IgD-negative memory B cell (primary cell): Measurements from ENCODE around the gene PHACTR3. TPM values are rescaled to one million over a fixed set of nuclear protein-coding genes. Genes with fewer than 3 reads are reported as not detected.

ENCODE experiments used
- H3K27ac Mint-ChIP-seq, 3 donors: one replicate each; pipeline ENCODE4 v1.8.0; 2020 to 2022; ENCODE audit warnings: mild to moderate bottlenecking in 3 of 3, mixed read lengths in 3 of 3, moderate library complexity in 1 of 3
- H3K27me3 Mint-ChIP-seq: one replicate; pipeline ENCODE4 v1.8.0; 2021; ENCODE audit warnings: mixed read lengths
- H3K36me3 Mint-ChIP-seq: one replicate; pipeline ENCODE4 v1.8.0; 2020; ENCODE audit warnings: mild to moderate bottlenecking, mixed read lengths
- H3K4me1 Mint-ChIP-seq, 3 donors: one replicate each; pipeline ENCODE4 v1.8.0; 2020 to 2022; ENCODE audit warnings: mixed read lengths in 3 of 3, mild to moderate bottlenecking in 1 of 3
- H3K4me3 Mint-ChIP-seq, 4 donors: one replicate each; pipeline ENCODE4 v1.8.0; 2020 to 2022; ENCODE audit warnings: mild to moderate bottlenecking in 4 of 4, mixed read lengths in 4 of 4, moderate library complexity in 3 of 4
- H3K9me3 Mint-ChIP-seq, 3 donors: one replicate each; pipeline ENCODE4 v1.8.0; 2020 to 2021; ENCODE audit warnings: mixed read lengths in 3 of 3, mild to moderate bottlenecking in 1 of 3
- polyA plus RNA-seq: library from polyadenylated mRNA; unstranded; fragments of 300-500 nt; fragmentation: Illumina TruSeq; gene quantifications from one replicate; pipeline ENCODE4 v1.2.3, GENCODE V29; 2021

Gene PHACTR3
- polyA plus RNA-seq, 1 donor from 2014 or later = not detected

DNA sequence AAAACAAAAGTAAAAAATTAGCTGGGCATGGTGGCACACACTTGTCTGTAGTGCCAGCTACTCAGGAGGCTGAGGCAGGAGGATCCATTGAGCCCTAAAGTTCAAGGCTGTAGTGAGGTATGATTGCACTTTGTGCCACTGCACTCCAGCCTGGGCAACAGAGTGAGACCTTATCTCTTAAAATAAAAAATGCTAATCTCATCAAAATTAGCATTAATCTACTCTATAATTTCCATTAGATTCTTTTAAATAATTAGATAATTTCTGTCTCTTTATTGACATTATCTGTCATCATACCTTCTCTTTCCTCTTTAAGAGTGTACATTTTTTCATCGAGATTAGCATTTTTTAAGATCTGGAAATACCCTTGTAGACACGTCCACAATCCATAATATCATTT, 48.0 kb downstream of the PHACTR3 start:
- no peak overlapping the region for H3K27ac Mint-ChIP-seq
- H3K27me3 Mint-ChIP-seq = no peaks in the 10 kb centered on the region
- peaks cover 3 to 10% (median 6%) of the 10 kb centered on the region in 3 donors for H3K9me3 Mint-ChIP-seq
- no peaks in the 10 kb centered on the region for H3K4me1 Mint-ChIP-seq
- H3K36me3 Mint-ChIP-seq = no peaks in the 10 kb centered on the region
- no peak overlapping the region for H3K4me3 Mint-ChIP-seq

DNA sequence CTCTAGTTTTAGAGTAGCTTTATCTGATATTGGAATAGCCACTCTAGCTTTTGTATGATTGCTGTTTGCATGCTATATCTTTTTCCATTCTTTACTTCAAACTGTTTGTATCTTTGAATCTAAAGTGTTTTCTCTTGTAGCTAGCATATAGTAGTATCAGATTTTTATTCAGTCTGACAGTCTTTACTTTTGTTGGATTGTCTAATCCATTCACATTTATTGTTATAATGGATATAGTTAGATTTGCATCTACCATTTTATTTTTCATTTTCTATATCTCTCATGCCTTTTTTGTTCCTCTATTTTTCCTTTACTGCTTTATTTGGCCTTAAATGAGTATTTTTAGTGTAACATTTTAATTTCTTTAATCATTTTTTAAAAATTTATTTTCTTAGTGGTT, 52.1 kb downstream of the PHACTR3 start:
- Mint-ChIP-seq H3K4me3 (no peak overlapping the region), H3K9me3 (peaks cover 12 to 15% (median 14%) of the 10 kb centered on the region in 3 donors), H3K27ac (no peak overlapping the region), H3K27me3 (no peaks in the 10 kb centered on the region), H3K4me1 (no peaks in the 10 kb centered on the region), H3K36me3 (peaks cover 5% of the 10 kb centered on the region)

DNA sequence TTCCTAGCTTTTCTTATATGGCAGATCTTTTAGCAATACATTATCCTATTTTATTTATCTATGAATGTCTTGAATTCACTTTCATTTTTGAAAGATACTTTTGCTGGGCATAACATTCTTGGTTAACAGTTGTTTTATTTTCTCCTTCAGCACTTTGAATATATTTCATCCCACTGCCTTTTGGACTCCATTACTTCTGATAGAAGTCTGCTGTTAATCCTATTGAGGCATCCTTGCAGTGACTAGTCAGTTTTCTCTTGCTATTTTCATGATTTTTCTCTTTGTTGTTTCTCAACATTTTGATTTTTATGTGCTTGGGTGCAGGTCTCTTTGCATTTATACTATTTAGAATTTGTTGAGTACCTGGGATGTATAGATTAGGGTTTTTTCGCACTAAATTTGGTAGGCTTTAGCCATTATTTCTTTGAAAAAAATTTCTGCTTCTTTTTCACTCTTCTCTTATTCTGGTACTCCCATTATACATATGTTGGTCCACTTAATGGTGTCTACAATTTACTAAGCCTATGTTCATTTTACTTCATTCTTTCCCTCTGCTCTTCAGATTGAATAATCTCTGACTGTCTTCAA, 53.2 kb downstream of the PHACTR3 start:
- peaks cover 7% of the 10 kb centered on the region for H3K27me3 Mint-ChIP-seq
- H3K9me3 Mint-ChIP-seq = peaks cover 12 to 15% (median 14%) of the 10 kb centered on the region in 3 donors
- H3K4me3 Mint-ChIP-seq = peak overlapping the region in 1 of 4 donors; percentile 45
- H3K36me3 Mint-ChIP-seq = peaks cover 5% of the 10 kb centered on the region
- no peaks in the 10 kb centered on the region for H3K4me1 Mint-ChIP-seq
- H3K27ac Mint-ChIP-seq = no peak overlapping the region

DNA sequence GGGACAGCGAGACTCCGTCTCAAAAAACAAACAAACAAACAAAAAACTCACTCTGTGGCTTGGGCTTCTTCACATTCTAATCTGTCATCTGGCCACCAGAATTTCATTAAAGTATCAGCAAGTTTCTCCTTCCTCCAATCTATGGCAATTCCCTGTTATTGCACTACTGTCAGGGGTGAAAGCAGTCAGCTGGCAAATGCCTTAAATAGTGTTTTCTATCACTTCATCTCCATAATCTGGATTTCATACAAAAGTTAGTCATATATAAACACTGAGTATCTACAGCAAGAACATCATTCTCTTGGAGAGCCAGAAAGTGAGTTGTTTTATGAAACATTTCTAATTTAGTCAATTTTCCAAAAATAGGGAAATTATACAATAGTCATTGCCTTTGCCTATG, 56.1 kb downstream of the PHACTR3 start:
- H3K27me3 Mint-ChIP-seq = peaks cover 10% of the 10 kb centered on the region
- no peak overlapping the region for H3K4me3 Mint-ChIP-seq
- H3K36me3 Mint-ChIP-seq = peaks cover 5% of the 10 kb centered on the region
- no peak overlapping the region for H3K27ac Mint-ChIP-seq
- H3K4me1 Mint-ChIP-seq = no peaks in the 10 kb centered on the region
- H3K9me3 Mint-ChIP-seq = peaks cover 12 to 15% (median 14%) of the 10 kb centered on the region in 3 donors

DNA sequence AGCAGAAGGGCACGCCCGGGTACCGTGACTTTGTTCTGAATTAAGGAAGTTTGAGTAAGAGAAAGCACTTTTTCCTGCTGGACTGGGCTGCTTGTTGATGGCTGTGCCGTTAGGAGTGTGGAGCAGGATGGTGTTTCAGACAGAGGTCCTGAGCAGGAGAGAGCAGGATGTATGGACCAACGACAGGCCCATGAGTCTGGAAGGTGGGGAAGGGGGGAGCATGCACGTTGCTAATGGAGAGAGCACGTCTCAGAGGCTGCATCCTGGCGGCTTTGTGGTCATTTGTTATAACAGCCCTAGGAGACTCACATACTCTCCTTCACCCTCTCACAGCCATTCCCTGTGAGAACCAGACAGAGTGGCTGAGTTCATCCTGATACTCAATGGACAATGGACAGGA, 56.8 kb downstream of the PHACTR3 start:
- no peak overlapping the region for H3K4me3 Mint-ChIP-seq
- peaks cover 8 to 14% (median 12%) of the 10 kb centered on the region in 3 donors for H3K9me3 Mint-ChIP-seq
- H3K36me3 Mint-ChIP-seq = peaks cover 5% of the 10 kb centered on the region
- H3K27me3 Mint-ChIP-seq = peaks cover 10% of the 10 kb centered on the region
- no peaks in the 10 kb centered on the region for H3K4me1 Mint-ChIP-seq
- no peak overlapping the region for H3K27ac Mint-ChIP-seq

DNA sequence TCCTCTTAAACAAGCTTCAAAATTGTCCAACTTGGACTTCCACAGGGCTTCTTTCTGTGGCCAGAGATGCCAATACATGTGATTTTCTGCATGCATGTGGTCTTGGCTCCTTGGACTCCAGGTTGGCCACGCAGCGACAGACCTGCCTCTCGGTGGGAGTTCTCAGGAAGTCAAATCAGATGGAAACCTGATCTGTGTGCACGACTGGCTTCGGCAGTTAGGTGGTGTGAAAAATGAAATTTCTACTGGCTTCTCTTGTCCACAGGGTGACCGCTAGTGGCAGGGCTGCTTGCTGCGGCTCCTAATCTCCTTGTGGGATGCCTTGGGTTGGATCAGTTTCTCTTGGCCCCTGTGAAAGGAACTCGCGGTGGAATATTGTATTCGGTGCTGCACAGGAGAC, 57.3 kb downstream of the PHACTR3 start:
- H3K36me3 Mint-ChIP-seq = peaks cover 5% of the 10 kb centered on the region
- H3K27ac Mint-ChIP-seq = no peak overlapping the region
- H3K4me3 Mint-ChIP-seq = no peak overlapping the region
- H3K27me3 Mint-ChIP-seq = peaks cover 10% of the 10 kb centered on the region
- peaks cover 8 to 14% (median 12%) of the 10 kb centered on the region in 3 donors for H3K9me3 Mint-ChIP-seq
- H3K4me1 Mint-ChIP-seq = no peaks in the 10 kb centered on the region

DNA sequence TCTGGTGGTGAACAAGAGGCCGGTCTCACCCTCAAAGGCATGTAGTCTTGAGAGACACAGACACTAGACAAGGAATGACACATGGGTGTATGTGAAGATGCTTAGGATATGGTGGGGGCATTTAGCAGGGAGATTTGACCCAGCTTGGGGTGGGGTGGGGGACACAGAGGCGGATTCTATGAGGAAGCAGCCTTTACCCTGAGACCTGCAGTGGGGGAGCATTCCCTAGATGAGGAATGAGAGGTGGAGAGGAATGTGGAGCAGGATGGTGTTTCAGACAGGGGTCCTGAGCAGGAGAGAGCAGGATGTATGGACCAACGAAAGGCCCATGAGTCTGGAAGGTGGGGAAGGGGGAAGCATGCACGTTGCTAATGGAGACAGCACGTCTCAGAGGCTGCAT, 57.8 kb downstream of the PHACTR3 start:
- H3K4me1 Mint-ChIP-seq = no peaks in the 10 kb centered on the region
- H3K27ac Mint-ChIP-seq = no peak overlapping the region
- peaks cover 8 to 11% (median 8%) of the 10 kb centered on the region in 3 donors for H3K9me3 Mint-ChIP-seq
- no peak overlapping the region for H3K4me3 Mint-ChIP-seq
- H3K36me3 Mint-ChIP-seq = peaks cover 5% of the 10 kb centered on the region
- H3K27me3 Mint-ChIP-seq = peaks cover 10% of the 10 kb centered on the region

DNA sequence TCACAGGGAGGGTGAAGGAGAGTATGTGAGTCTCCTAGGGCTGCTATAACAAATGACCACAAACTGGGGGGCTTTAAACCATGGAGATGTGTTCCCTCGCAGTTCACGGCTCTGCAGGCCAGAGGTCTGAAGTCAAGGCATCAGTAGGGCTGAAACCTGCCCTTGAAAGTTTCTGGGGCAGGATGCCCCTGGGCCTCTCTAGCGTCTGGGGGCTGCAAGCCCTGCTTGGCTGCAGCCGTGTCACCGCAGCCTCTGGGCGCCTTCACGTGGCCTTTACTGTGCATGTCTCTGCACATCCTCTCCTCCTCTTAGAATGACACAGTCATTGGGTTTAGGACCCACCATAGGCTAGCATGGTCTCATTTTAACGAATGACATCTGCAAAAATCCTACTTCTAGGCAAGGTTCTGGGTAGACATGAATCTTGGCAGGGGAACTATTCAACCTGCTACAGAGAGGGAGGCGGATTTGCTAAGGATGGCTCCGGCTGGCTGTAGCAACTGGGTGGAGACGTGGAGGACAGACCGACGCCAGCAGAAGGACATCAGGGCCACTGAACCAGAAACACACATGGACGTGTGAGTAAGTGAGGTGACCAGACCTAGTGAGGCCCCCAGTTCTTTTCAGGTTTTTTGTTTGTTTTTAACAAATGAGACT, 58.6 kb downstream of the PHACTR3 start:
- Mint-ChIP-seq H3K36me3 (peaks cover 4% of the 10 kb centered on the region), H3K4me1 (no peaks in the 10 kb centered on the region), H3K27me3 (peaks cover 10% of the 10 kb centered on the region), H3K4me3 (no peak overlapping the region), H3K9me3 (peaks cover 0 to 8% (median 5%) of the 10 kb centered on the region in 3 donors), H3K27ac (no peak overlapping the region)

DNA sequence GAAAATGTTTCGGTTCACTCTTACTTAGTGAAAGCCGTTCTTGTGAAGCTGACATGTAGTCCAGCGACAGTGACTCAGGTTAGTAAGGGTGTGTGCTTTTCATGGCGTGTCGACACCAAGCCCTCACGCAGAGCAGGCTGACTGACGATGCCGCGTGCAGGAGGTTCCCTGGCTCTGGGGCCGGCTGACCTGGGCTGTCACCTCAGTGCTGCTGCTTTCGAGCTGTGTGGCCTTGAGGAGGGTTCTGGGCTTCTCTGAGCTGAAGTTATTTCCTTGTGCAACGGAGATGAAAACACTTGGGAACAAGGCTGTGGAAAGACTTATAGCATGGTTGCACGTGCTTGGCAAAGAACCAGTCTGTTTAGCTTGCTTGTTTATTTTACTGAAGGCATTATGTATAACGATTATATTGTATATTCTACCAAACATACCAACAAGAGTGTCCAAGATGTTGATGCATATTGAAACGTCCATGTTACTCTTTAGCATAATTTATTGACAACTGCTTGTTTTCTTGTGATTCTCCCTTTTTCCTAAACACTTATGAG, 59.2 kb downstream of the PHACTR3 start:
- Mint-ChIP-seq H3K27ac (no peak overlapping the region), H3K9me3 (peaks cover 0 to 4% (median 3%) of the 10 kb centered on the region in 3 donors), H3K27me3 (peaks cover 10% of the 10 kb centered on the region), H3K4me1 (no peaks in the 10 kb centered on the region), H3K4me3 (no peak overlapping the region), H3K36me3 (peaks cover 2% of the 10 kb centered on the region)

DNA sequence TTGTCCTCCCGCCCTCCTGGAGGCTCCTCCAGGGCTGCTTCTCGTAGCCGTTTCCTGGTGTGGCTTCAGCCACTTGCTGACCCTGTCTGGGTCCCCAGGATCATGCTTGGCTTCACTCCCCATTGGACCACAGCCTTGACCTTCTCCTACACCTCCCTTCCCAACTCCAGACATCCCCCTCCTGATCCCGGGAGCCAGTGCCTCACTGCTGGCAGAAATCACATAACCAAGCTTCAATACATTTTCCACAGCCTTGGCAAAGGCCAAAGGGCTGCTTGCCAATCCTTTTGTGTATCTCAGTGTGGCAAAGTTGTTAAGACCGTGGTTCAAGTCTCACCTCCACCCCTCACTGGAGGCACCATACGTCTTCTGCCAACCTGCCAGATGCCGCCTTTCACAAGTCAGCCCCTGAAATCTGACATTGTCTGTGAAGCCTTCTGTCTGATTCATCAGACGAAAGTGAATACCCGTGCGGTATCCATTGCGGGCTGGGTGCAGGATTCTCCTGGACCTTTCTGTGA, 60.1 kb downstream of the PHACTR3 start:
- H3K36me3 Mint-ChIP-seq = peaks cover 2% of the 10 kb centered on the region
- H3K9me3 Mint-ChIP-seq = peaks cover 0 to 2% (median 1%) of the 10 kb centered on the region in 3 donors
- H3K27me3 Mint-ChIP-seq = peaks cover 10% of the 10 kb centered on the region
- no peak overlapping the region for H3K27ac Mint-ChIP-seq
- H3K4me1 Mint-ChIP-seq = no peaks in the 10 kb centered on the region
- H3K4me3 Mint-ChIP-seq = no peak overlapping the region

DNA sequence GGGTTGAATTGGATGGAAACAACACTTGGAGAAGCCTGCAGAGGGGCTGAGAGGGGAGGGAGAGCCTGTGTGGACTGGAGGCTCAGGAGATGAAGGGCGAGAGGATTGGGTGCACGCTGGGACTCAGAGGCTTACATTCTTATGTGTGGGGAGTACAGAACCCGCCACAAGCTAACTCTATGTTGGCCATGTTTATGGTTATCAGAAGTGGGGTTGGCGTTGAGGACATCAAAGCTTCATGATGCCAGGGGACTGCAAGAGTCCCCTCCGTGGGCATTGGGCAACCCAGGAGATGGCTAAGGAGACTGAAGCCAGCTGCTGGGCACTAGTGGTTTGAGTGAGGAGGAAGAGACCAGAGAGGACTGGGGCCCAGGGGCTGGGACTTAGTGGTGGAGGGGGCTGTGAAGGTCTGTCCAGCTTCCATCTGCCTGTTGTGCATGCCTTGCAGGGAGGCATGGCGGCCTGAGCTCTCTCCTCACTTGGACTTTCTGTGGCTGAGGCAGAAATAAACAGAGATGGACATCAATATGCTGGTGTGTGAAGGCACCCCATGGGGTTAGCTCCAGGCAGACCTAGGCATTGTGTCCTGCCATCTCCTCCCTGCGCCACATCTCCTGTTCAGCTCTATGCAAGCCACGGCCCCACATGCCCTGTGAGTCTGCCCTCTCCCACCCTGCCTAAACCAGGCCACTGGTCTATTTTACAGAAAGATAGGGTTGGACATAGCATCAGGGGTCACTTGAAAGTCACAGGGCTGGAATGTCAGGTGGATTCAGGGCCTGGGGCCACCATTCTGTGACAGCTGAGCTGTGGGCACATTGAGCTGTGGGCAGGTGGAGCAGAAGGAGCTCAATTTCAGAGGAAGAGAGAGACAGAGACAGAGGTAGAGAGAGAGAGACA, 61.6 kb downstream of the PHACTR3 start:
- Mint-ChIP-seq H3K27me3 (peaks cover 12% of the 10 kb centered on the region), H3K27ac (no peak overlapping the region), H3K36me3 (no peaks in the 10 kb centered on the region), H3K4me1 (no peaks in the 10 kb centered on the region), H3K4me3 (no peak overlapping the region), H3K9me3 (no peaks in the 10 kb centered on the region)

DNA sequence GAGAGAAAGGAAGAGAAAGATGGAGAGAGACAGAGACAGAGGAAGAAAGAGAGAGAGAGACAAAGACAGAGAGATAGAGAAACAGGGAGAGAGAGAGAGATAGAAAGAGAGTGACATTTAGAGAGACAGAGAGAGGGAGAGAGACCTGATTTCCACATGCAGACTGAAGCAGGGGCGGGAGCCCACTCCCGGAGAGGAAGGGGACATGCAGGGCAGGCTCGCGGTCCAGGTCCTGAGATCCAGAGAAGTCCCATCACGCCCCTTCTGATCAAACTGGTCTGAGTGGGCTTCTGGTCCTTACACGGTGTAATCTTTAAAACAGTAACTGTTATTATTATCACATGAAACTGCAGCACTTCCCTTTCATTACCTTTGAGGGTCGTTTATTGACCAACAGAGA, 62.2 kb downstream of the PHACTR3 start:
- Mint-ChIP-seq H3K4me3 (no peak overlapping the region), H3K9me3 (no peaks in the 10 kb centered on the region), H3K4me1 (no peaks in the 10 kb centered on the region), H3K27ac (no peak overlapping the region), H3K27me3 (peaks cover 11% of the 10 kb centered on the region), H3K36me3 (no peaks in the 10 kb centered on the region)

DNA sequence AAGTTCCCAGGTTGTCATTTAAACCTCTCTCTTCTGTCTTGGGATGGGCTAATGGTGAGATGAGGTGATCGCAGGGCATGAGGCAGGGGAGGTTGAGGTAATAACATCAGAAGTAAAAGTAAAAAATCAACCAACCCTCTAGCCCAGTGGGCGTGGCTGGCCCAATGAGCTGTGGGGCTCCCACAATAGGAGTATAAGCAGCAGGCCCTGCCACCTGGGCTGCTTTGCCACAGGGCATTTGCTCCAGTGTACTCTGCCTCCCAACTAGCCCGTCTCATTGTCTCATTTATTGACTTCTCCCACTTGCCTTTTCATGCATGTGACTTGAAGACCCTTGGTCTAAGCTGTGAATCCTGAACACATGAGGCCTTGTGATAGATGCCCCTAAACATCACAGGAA, 62.8 kb downstream of the PHACTR3 start:
- no peaks in the 10 kb centered on the region for H3K36me3 Mint-ChIP-seq
- H3K27me3 Mint-ChIP-seq = peaks cover 6% of the 10 kb centered on the region
- no peak overlapping the region for H3K4me3 Mint-ChIP-seq
- no peaks in the 10 kb centered on the region for H3K9me3 Mint-ChIP-seq
- H3K4me1 Mint-ChIP-seq = no peaks in the 10 kb centered on the region
- H3K27ac Mint-ChIP-seq = no peak overlapping the region

DNA sequence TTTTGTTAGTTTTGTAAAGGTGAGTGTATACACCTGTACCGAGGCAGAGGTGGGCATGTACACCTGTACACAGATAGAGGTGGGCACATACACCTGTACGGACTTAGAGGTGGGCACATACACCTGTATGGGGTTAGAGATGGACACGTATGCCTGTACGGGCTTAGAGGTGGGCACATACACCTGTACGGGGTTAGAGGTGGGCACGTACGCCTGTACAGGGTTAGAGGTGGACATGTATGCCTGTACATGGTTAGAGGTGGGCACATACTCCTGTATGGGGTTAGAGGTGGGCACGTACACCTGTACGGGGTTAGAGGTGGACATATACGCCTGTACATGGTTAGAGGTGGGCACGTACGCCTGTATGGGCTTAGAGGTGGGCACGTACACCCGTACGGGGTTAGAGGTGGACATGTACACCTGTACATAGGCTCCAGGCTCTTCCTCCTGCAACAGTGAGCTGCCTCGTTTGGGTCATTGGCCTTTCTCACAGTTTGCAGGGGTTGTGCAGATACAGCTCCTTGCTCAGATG, 63.7 kb downstream of the PHACTR3 start:
- no peaks in the 10 kb centered on the region for H3K9me3 Mint-ChIP-seq
- peaks cover 7% of the 10 kb centered on the region for H3K27me3 Mint-ChIP-seq
- no peak overlapping the region for H3K4me3 Mint-ChIP-seq
- H3K36me3 Mint-ChIP-seq = no peaks in the 10 kb centered on the region
- no peak overlapping the region for H3K27ac Mint-ChIP-seq
- H3K4me1 Mint-ChIP-seq = no peaks in the 10 kb centered on the region
